Bone marrow (tissue), 2 donors: ENCODE data around the gene ATP6V1G1.
A peak's percentile ranks its signal among the peaks of the same experiment; 100 is the strongest.
"Not testable (repeated sequence)": the region's sequence is repeated elsewhere in the genome, so short reads cannot be mapped to it uniquely, and the experiment has no call there.

Experiments
- DNase-seq, 2 donors: peaks; one replicate each; lab custom pipeline; 2025; lab: John Stamatoyannopoulos, UW

The ATP6V1G1 gene

GRCh38 chr9:114580609-114581193 lies 6.9 kb upstream of the ATP6V1G1 start:
- DNase-seq: no peak

- DNase-seq: no peak
Measured at GRCh38 chr9:114583371-114584155, 4.0 kb upstream of the ATP6V1G1 start.

- peak in 1 of 2 donors; percentile 53 for DNase-seq
Measured at GRCh38 chr9:114588210-114588609, 641 bp downstream of the ATP6V1G1 start.

GRCh38 chr9:114588651-114589526 lies 1.3 kb downstream of the ATP6V1G1 start:
- DNase-seq: no peak

- no peak for DNase-seq
Measured at GRCh38 chr9:114590328-114590727, 2.8 kb downstream of the ATP6V1G1 start.

- DNase-seq: no peak
Measured at GRCh38 chr9:114591291-114591787, 3.8 kb downstream of the ATP6V1G1 start.

- no peak for DNase-seq
Measured at GRCh38 chr9:114591849-114592248, 4.3 kb downstream of the ATP6V1G1 start.

- peak in 1 of 2 donors; percentile 91 for DNase-seq
Measured at GRCh38 chr9:114592356-114592755, 4.8 kb downstream of the ATP6V1G1 start.

GRCh38 chr9:114594136-114594535 lies 6.6 kb downstream of the ATP6V1G1 start:
- no peak for DNase-seq

- not testable (repeated sequence) for DNase-seq
Measured at GRCh38 chr9:114600502-114601248, 13.1 kb downstream of the ATP6V1G1 start.

- not testable (repeated sequence) for DNase-seq
Measured at GRCh38 chr9:114601787-114602186, 14.2 kb downstream of the ATP6V1G1 start.

- no peak for DNase-seq
Measured at GRCh38 chr9:114602620-114603019, 15.1 kb downstream of the ATP6V1G1 start.

- no peak for DNase-seq
Measured at GRCh38 chr9:114603248-114603647, 15.7 kb downstream of the ATP6V1G1 start.

GRCh38 chr9:114604989-114605388 lies 17.4 kb downstream of the ATP6V1G1 start:
- DNase-seq: no peak

- no peak for DNase-seq
Measured at GRCh38 chr9:114606068-114606467, 18.5 kb downstream of the ATP6V1G1 start.

GRCh38 chr9:114606597-114607207 lies 19.1 kb downstream of the ATP6V1G1 start:
- DNase-seq: peak in 1 of 2 donors; percentile 6

- DNase-seq: no peak
Measured at GRCh38 chr9:114607671-114608524, 20.3 kb downstream of the ATP6V1G1 start.

- DNase-seq: no peak
Measured at GRCh38 chr9:114608525-114608796, 20.9 kb downstream of the ATP6V1G1 start.

- peak; percentile 4 to 61 for DNase-seq
Measured at GRCh38 chr9:114611516-114612271, 24.1 kb downstream of the ATP6V1G1 start.
